SW 1271 (cell line): Measurements from ENCODE around the gene RNF32.
"Not testable (repeated sequence)": the region's sequence is repeated elsewhere in the genome, so short reads cannot be mapped to it uniquely, and the experiment has no call there.

Experiments used
- DNase-seq, 2 experiments: peaks; one replicate each; lab custom pipeline; 2025; lab: John Stamatoyannopoulos, UW

Gene RNF32

DNA sequence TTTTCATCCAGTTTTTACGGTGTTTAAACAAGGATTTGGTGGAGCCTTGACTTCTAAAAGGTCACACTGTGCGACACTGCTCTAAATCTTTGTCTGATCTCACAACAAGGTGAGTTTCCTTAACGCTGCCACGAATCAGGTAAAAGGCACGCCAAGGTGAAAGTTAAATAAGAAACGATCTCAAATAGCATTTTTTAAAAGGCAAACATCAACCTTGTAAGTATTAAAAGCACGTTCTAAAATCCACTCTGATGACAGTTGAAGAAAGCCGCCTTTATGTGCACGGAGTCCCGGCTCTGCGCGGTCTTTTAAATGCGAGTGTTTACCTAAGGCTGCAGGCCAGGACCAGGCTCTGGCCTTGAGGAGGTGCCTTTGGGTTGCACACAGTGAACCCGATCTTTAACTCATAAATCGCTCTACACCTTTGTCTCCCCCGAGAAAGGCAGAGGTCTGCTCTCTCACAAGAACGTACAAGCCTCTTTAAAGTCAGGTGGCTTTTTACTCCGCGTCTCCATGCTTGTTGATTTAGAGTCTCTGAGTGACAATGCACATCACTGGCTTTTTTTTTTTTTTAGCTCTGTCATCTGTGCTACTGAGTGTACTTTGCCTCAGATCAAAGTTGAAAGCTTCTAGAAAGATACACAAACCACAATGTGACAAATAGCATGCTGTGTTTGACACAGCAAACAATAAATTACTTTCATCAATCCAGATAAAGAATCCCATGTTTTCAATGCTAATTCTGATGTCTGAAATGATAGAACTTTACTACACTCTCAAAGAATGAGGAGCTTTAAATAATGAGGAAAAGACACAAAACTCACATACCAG is 25.9 kb upstream of the RNF32 start:
- no peak for DNase-seq

GRCh38 chr7:156616269-156617202 is 24.0 kb upstream of the RNF32 start:
- no peak for DNase-seq

GRCh38 chr7:156617215-156617614 is 23.4 kb upstream of the RNF32 start:
- DNase-seq = no peak

DNA sequence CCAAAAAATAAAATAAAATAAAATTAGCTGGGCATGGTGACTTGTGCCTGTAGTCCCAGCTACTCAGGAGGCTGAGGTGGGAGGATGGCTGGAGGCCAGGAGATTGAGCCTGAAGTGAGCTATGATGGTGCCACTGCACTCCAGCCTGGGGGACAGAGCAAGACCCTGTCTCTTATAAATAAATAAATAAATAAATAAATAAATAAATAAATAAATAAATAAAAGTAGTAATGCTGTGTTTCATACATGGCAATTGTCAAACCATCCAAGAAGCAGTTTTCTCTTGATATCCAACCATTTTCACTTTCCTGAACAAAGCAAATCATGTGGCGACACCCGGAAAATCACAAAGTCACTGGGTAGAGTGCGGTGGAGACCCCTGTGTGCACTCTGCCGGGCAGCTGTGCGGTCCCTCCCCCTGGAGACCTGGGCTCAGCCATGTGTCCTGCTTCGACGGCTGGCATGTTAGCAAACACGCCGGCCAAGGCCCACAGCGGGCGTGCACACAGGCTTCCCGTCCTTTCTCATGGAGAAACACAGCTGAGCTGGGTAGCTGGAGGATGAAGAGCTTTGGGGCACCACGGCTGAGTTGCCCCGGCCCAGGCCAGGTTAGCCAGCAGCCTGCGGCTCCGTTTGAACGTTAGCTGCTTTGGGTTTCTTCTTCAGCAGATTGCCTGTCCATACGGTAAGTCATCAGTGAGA is 22.3 kb upstream of the RNF32 start:
- no peak for DNase-seq

GRCh38 chr7:156618780-156619367 is 21.7 kb upstream of the RNF32 start:
- no peak for DNase-seq

DNA sequence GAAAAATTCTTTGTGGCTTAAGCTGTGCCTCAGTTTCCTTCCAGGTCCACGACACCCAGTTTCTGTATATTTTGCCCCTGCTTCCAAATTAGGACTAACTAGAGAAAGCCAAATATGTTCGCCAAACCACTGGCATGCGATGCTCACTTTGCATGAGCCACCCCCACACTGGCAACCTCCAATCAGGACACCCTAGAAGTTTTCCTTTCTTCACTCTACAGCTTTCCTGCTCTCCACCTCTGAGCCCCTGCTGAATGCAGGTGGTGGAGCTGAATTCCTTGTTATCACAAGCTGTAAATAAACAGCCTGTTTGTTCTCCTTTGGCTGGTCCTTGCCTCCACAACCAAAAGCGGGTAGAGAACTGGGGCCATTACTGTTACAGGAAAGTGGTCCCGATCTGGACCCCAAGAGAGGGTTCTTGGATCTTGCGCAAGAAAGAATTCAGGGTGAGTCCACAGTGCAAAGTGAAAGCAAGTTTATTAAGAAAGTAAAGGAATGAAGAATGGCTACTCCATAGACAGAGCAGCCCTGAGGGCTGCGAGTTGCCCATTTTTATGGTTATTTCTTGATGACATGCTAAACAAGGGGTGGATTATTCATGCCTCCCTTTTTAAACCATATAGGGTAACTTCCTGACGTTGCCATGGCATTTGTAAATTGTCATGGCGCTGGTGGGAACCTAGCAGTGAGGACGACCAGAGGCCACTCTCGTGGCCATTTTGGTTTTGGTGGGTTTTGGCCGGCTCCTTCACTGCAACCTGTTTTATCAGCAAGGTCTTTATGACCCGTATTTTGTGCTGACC is 20.9 kb upstream of the RNF32 start:
- DNase-seq = not testable (repeated sequence)

DNA sequence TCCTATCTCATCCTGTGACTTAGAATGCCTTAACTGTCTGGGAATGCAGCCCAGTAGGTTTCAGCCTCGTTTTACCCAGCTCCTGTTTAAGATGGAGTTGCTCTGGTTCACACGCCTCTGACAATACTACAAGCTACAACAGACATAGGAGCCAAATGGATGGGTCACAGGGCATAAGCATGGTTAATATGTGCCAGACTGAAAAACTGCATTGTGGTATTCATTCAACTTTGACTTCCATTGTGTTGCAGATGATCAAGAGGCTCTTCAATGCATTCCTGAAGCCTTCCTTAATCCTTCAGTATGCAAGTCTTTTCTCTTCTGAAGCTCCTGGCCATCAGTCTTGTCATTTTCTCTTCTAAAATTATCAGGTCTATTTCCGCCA is 20.3 kb upstream of the RNF32 start:
- DNase-seq = no peak

DNA sequence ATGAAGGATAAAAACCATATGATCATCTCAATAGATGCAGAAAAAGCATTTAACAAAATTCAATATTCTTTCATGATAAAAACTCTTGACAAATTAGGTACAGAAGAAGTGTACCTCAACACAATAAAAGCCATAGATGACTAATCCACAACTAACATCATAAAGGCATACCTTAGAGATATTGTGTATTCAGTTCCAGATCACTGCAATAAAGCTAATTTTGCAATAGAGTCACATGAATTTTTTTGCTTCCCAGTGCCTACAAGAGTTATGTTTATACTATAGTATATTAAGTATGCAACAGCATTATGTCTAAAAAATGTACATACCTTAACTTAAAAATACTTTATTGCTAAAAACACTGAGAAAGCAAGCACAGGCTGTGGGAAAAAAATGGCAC is 18.9 kb upstream of the RNF32 start:
- no peak for DNase-seq

- DNase-seq = no peak
Observed at GRCh38 chr7:156625580-156625979, 15.0 kb upstream of the RNF32 start.

DNA sequence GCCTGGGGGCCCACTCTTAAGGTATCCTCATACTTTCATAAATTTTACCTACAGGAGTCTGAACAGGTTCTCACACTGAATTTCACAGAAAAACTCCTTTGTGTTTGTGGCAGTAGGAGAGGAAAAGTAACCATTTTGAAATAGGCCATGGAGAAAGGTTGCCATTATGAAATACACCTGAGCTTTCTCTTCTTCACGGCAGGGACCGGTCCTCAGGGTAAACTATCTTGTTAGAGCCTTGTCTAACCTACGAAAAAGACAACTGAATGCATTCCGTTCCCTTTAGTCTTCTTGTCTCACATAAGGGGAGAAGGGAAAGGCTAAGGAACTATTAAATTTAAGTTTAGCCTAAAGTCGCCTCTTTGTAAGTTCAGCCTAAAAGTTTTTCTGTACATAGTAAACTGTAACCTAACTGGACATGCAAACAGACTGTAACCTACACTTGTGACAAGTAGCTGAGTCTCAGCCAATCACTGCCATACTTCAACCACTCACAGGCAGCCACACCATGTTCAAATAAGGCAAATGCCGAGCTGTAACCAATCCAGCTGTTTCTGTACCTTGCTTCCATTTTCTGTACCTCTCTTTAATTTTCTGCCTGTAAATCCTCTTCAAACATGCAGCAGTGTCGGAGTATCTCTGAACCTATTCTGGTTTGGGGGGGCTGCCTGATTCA is 14.2 kb upstream of the RNF32 start:
- DNase-seq = no peak

GRCh38 chr7:156628562-156628961 is 12.0 kb upstream of the RNF32 start:
- no peak for DNase-seq

- no peak for DNase-seq
Observed at GRCh38 chr7:156629873-156630272, 10.7 kb upstream of the RNF32 start.

- no peak for DNase-seq
Observed at GRCh38 chr7:156634117-156634516, 6.5 kb upstream of the RNF32 start.

- no peak for DNase-seq
Observed at GRCh38 chr7:156635529-156636385, 4.8 kb upstream of the RNF32 start.

DNA sequence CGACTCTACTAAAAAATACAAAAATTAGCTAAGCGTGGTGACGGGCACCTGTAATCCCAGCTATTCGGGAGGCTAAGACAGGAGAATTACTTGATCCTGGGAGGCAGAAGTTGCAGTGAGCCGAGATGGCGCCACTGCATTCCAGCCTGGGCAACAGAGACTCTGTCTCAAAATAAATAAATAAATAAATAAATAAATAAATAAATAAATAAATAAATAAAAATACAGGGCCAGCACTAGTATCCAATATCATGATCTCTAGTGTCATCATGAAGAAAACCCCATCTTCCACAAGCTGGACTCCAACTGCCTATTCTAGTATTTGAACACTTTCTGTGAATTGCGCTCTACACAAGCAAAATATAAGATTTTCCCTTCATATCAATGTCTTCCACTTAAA is 3.5 kb upstream of the RNF32 start:
- not testable (repeated sequence) for DNase-seq

DNA sequence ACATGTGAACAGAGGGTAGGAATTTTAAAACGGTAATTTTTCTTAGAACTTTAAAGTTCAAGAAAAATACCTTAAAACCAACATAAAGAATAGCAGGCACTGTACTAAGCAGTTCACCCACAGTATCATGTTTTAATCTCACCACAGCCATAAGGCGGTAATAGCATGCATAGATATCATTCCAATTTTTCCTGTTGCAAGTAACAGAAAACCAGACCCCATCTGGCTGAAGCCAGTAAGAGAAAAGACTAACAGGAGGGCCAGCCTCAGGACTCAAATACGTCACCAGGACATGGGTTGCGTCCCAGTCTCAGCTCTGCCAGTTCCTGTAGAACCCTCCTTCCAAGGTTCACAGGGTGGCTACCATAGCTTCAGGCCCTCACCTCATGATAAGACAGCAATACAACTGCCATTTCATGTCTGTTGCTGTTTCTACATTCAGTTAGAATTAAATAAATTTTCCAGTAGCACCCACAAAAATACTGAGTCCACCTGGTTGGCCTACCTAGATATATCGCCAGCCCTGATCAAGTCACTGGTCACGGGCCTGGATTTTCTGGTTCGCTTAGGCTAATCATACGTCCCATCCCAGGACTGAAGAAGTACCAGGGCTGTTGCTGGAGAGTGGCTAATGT is 2.0 kb upstream of the RNF32 start:
- peak in 1 of 2 experiments; percentile 39 for DNase-seq

GRCh38 chr7:156639426-156640256 is 933 bp upstream of the RNF32 start:
- peak; percentile 67 to 74 for DNase-seq

DNA sequence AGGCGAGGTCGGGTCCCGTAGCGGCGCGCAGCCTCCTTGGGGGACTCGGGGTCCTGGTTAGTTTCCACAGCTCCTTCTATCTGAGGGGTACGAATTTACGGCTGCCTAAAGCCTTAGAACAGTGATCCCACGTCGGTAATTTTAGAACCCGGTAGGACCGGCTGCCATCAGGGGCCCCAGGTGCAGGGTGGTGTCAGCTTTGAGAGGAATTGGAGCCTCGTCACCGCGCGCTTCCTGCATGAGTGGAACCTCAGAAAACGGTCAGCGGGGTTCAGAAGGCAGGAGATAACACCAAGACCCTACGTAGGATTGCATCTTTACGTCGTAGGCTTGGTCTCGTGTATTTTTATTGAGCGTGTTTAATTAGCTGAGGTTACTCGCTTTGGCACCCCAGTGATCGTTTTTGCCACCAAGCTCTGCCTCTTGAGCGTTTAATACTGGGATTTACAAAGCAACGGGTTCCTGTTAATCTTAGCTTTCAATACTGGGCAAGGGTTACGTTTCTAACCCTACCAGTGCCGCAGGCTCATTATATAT is 443 bp downstream of the RNF32 start:
- DNase-seq = peak; percentile 43 to 77
